ENCODE data around the gene TTC4.

DNA sequence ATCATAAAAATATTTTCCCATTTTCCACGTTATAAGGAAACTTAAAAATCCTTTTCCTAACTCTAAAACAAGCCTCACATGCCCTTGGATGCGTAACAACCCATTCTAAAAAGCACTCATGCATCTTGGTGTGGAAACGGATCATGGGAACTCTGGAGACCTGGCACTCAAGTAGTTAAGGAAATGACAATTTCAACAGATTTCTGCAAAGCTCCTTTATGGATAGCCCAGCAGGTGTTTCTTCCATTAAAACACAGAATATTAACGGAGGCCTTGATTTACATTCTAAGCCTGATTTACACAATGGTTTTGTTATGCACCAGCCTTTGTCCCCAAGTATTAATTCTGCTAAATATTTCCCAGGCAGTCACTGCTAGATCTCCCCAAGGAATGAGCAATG is 35.8 kb downstream of the TTC4 start:
- TF ChIP-seq JUNB (IDR thresholded peaks at IDR 0.05; ENCODE audit: unreplicated experiment), result no peak
- TF ChIP-seq, protein P1, sequence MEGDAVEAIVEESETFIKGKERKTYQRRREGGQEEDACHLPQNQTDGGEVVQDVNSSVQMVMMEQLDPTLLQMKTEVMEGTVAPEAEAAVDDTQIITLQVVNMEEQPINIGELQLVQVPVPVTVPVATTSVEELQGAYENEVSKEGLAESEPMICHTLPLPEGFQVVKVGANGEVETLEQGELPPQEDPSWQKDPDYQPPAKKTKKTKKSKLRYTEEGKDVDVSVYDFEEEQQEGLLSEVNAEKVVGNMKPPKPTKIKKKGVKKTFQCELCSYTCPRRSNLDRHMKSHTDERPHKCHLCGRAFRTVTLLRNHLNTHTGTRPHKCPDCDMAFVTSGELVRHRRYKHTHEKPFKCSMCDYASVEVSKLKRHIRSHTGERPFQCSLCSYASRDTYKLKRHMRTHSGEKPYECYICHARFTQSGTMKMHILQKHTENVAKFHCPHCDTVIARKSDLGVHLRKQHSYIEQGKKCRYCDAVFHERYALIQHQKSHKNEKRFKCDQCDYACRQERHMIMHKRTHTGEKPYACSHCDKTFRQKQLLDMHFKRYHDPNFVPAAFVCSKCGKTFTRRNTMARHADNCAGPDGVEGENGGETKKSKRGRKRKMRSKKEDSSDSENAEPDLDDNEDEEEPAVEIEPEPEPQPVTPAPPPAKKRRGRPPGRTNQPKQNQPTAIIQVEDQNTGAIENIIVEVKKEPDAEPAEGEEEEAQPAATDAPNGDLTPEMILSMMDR (conservative IDR thresholded peaks at IDR 0.05; ENCODE audit: low read depth in 2 of 2), result no peak
- TF ChIP-seq EZH2 (IDR thresholded peaks at IDR 0.05; ENCODE audit: low read depth, unreplicated experiment), result no peak
- no peak for TF ChIP-seq POLR2AphosphoS5 (IDR thresholded peaks at IDR 0.05; ENCODE audit: low read depth)
- TF ChIP-seq EZH2phosphoT487 (IDR thresholded peaks at IDR 0.05; ENCODE audit: unreplicated experiment), result no peak
- TF ChIP-seq, protein P2, sequence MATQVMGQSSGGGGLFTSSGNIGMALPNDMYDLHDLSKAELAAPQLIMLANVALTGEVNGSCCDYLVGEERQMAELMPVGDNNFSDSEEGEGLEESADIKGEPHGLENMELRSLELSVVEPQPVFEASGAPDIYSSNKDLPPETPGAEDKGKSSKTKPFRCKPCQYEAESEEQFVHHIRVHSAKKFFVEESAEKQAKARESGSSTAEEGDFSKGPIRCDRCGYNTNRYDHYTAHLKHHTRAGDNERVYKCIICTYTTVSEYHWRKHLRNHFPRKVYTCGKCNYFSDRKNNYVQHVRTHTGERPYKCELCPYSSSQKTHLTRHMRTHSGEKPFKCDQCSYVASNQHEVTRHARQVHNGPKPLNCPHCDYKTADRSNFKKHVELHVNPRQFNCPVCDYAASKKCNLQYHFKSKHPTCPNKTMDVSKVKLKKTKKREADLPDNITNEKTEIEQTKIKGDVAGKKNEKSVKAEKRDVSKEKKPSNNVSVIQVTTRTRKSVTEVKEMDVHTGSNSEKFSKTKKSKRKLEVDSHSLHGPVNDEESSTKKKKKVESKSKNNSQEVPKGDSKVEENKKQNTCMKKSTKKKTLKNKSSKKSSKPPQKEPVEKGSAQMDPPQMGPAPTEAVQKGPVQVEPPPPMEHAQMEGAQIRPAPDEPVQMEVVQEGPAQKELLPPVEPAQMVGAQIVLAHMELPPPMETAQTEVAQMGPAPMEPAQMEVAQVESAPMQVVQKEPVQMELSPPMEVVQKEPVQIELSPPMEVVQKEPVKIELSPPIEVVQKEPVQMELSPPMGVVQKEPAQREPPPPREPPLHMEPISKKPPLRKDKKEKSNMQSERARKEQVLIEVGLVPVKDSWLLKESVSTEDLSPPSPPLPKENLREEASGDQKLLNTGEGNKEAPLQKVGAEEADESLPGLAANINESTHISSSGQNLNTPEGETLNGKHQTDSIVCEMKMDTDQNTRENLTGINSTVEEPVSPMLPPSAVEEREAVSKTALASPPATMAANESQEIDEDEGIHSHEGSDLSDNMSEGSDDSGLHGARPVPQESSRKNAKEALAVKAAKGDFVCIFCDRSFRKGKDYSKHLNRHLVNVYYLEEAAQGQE (IDR thresholded peaks at IDR 0.05; ENCODE audit: unreplicated experiment), result no peak
- no peak for TF ChIP-seq CREB1 (CRISPR knock-in tag; IDR thresholded peaks at IDR 0.05; ENCODE audit: low read depth)
- TF ChIP-seq, protein P3, sequence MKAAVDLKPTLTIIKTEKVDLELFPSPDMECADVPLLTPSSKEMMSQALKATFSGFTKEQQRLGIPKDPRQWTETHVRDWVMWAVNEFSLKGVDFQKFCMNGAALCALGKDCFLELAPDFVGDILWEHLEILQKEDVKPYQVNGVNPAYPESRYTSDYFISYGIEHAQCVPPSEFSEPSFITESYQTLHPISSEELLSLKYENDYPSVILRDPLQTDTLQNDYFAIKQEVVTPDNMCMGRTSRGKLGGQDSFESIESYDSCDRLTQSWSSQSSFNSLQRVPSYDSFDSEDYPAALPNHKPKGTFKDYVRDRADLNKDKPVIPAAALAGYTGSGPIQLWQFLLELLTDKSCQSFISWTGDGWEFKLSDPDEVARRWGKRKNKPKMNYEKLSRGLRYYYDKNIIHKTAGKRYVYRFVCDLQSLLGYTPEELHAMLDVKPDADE (IDR thresholded peaks at IDR 0.05), result no peak
- TF ChIP-seq NANOG (IDR thresholded peaks at IDR 0.05; ENCODE audit: borderline replicate concordance), result no peak

Measured in GM23338 (cell line).